ENCODE results near the gene L3MBTL3. TPM values are rescaled to one million over a fixed set of nuclear protein-coding genes. Genes with fewer than 3 reads are reported as not detected.
A peak's percentile ranks its signal among the peaks of the same experiment; 100 is the strongest.

Gene L3MBTL3
- total RNA-seq, 2 experiments from 2014 or later, result 13.5 to 17.1 TPM

DNA sequence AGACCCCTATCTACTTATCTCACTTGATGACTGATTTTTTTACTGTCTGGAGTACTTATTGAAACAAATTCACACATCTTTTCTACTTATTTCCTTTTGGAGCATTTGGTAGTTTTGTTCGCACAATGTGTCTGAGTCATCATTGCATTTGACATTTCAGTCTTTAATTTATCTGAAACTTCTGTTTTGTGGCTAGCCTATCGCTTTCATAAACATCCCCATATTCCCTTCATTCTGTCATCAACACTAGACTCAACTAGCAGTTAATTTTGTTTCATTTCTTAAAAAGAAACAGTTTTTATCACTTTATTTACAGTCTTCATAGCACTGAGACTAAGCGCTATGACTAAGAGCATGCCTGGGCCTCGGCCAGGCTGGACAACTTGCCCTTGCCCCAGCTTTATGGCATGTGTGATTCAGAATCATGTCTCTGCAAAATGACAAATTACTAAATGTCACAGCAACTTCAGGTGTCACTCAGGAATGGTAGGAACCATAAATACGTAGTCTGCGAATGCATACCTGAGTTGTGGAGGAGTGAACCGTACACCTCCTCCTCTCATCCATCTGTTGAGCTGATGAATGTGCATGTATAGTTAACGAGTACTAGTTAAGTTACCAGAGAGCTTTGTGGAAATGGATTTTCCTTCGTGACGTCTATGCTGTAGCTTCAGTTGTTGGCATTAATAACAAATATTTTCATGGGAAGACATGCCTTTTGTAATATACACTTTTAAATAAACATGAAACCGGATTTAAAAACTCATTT, 16.2 kb downstream of the L3MBTL3 start:
- ChIA-PET POLR2A (no interaction called here), CTCF (interaction anchor here (0.5 to 0.6 kb wide), 2 partner anchors 81 to 212 kb away, joined by 3 read pairs; no protein-coding TSS in a partner anchor)
- peaks cover 40% of the 10 kb centered on the region for H3K36me3 Mint-ChIP-seq (ENCODE audit: low read depth)
- no peak overlapping the region for H3K4me3 Mint-ChIP-seq
- peaks cover 43% of the 10 kb centered on the region for H3K4me1 Mint-ChIP-seq
- H3K27ac Mint-ChIP-seq, result no peak overlapping the region
- no peaks in the 10 kb centered on the region for H3K9me3 Mint-ChIP-seq
- no peaks in the 10 kb centered on the region for H3K27me3 Mint-ChIP-seq
- DNase-seq, result no peak

DNA sequence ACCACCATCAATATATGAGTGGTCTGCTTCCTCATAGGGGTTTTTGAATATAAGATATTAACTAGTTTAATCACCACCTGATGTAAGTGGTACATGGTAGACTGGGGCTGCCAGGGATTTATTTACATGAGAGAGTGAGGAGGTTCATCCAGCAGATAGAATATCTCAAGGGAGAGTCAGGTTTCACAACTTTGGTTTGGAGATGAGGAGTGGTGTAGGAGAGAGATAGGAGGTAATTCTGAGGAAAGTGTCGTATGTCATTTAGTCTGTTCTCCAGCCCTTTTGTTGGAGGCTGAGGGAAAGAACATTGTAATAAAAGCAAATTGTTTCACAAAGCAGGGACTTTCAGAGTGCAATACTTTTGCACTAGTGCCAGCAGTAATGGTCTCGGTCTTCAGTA, 16.8 kb downstream of the L3MBTL3 start:
- no peaks in the 10 kb centered on the region for H3K9me3 Mint-ChIP-seq
- H3K27me3 Mint-ChIP-seq, result no peaks in the 10 kb centered on the region
- no peak overlapping the region for H3K4me3 Mint-ChIP-seq
- H3K4me1 Mint-ChIP-seq, result peaks cover 40% of the 10 kb centered on the region
- no peak overlapping the region for H3K27ac Mint-ChIP-seq
- POLR2A ChIA-PET, result no interaction called here
- peaks cover 44% of the 10 kb centered on the region for H3K36me3 Mint-ChIP-seq (ENCODE audit: low read depth)
- CTCF ChIA-PET, result interaction anchor here (0.5 to 0.6 kb wide), 2 partner anchors 211 to 324 kb away, joined by 3 to 5 read pairs; no protein-coding TSS in a partner anchor
- DNase-seq, result no peak

DNA sequence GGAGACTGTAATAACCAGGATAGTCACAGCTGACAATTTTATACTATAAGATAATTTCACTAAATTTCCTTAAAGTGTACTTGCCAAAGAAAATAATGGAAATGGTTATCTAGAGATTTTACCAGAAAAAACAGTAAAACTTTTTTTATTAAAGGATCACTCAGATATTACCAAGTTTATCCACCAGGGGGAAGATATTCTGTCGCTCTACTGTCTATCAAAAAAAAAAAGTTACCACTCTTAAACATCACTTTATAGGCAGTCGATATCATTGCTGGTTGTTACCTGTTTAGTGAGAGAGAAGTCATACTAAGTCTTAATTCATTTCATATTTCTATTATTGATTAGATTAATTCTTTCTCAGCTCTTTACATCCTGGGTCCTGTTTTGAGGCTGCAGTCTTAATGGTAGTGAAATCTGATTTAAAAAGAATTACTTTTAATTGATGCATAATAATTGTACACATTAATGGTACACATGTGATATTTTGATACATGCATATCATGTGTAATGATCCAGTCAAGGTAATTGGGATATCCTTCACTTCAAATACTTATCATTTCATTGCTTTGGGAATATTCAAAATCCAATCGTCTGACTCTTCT, 18.9 kb downstream of the L3MBTL3 start:
- ChIA-PET POLR2A (no interaction called here), CTCF (interaction anchor here (1.4 kb wide), 1 partner anchor 10 kb away, joined by 3 read pairs; no protein-coding TSS in a partner anchor)
- Mint-ChIP-seq H3K27ac (no peak overlapping the region), H3K36me3 (ENCODE audit: low read depth) (peaks cover 42% of the 10 kb centered on the region), H3K4me1 (peaks cover 48% of the 10 kb centered on the region), H3K9me3 (peaks cover 4% of the 10 kb centered on the region), H3K27me3 (no peaks in the 10 kb centered on the region), H3K4me3 (no peak overlapping the region)
- no peak for DNase-seq

DNA sequence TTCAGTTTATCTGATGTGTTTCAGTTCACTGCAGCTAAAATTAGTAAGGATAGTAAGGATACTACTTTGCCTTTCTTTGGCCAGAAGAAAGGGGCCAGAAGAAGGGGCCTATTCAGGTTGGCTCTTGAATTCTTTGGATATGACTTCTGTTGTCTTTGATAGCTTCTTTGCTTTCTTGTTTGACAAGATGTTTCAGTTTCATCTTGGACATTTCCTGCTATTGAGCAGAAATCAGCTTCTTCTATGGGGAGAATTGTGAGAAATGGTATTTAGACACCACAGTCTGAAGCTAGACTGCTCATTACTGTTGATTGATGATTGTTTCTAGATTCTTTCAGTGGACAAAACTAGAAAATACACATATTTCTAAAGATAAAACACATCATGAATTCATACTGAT, 23.2 kb downstream of the L3MBTL3 start:
- Mint-ChIP-seq H3K4me3 (no peak overlapping the region), H3K4me1 (peaks cover 16% of the 10 kb centered on the region), H3K27ac (peak overlapping the region; percentile 37), H3K36me3 (ENCODE audit: low read depth) (peaks cover 35% of the 10 kb centered on the region), H3K9me3 (peaks cover 6% of the 10 kb centered on the region), H3K27me3 (no peaks in the 10 kb centered on the region)
- ChIA-PET POLR2A (no interaction called here), CTCF (no interaction called here)
- DNase-seq, result no peak

DNA sequence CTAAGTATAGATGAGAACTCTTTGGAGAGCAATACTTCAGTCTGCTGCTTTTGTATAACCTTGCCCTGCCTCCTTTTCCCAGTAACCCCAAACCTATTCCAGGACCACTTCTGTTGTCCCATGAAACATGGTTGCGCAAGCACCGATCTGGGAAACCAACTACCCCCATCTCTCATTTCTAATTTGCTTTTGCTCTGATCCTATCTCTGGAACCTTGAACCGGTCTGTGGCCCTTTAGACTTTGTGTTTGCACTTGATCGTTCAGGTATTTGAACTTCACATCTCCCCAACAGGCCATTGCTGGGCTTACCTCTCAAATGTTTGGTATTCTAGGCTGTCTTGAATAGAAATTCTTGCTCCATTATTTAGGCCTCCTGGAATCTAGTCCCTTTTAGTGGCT, 25.0 kb downstream of the L3MBTL3 start:
- Mint-ChIP-seq H3K27me3 (no peaks in the 10 kb centered on the region), H3K4me3 (no peak overlapping the region), H3K4me1 (peaks cover 15% of the 10 kb centered on the region), H3K36me3 (ENCODE audit: low read depth) (peaks cover 35% of the 10 kb centered on the region), H3K27ac (no peak overlapping the region), H3K9me3 (peaks cover 6% of the 10 kb centered on the region)
- ChIA-PET CTCF (no interaction called here), POLR2A (no interaction called here)
- DNase-seq, result no peak

DNA sequence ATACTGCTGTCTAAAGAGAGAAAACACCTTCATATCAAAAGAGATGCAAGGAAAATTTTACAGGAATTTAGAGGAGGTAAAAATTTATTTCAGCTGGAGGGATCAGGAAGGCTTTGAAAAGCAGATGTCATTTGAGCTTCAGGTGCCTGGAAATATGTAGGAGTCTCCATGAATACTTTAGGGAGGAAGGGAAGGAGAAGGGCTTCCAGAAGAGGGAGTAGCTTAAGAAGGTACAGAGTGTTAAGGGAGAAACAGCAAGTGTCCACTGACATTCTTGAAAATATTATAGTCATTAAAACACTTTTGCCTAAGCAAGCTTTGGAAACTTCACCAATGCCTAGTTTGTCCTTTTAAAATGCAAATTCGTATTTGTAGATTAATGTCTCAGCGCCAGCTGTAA, 27.2 kb downstream of the L3MBTL3 start:
- peaks cover 6% of the 10 kb centered on the region for H3K9me3 Mint-ChIP-seq
- ChIA-PET CTCF (no interaction called here), POLR2A (no interaction called here)
- peaks cover 17% of the 10 kb centered on the region for H3K4me1 Mint-ChIP-seq
- H3K27ac Mint-ChIP-seq, result no peak overlapping the region
- DNase-seq, result no peak
- peaks cover 35% of the 10 kb centered on the region for H3K36me3 Mint-ChIP-seq (ENCODE audit: low read depth)
- H3K4me3 Mint-ChIP-seq, result no peak overlapping the region
- H3K27me3 Mint-ChIP-seq, result no peaks in the 10 kb centered on the region

DNA sequence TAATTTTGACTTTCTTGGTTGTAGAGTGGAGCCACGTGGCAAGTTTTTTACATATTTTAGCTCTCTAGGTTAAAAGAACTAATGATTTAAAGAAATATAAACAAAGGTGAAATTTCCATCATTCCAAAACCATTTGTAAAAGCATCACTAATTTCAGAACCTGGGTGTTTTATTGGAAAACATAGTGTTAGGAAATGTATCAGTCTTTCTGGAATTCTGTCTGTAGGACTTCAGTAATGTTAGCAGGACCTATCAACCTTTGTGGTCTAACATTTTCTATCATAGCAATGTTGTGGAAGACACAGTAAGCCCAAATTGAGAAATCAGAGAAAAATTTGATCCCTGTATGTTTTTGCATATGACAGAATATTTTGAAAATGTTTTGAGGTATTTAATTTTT, 28.3 kb downstream of the L3MBTL3 start:
- POLR2A ChIA-PET, result no interaction called here
- H3K36me3 Mint-ChIP-seq (ENCODE audit: low read depth), result peaks cover 38% of the 10 kb centered on the region
- DNase-seq, result no peak
- no peaks in the 10 kb centered on the region for H3K27me3 Mint-ChIP-seq
- H3K27ac Mint-ChIP-seq, result no peak overlapping the region
- H3K4me3 Mint-ChIP-seq, result no peak overlapping the region
- H3K4me1 Mint-ChIP-seq, result peaks cover 9% of the 10 kb centered on the region
- H3K9me3 Mint-ChIP-seq, result peaks cover 2% of the 10 kb centered on the region
- CTCF ChIA-PET, result interaction anchor here (0.8 kb wide), 1 partner anchor 25 kb away, joined by 3 read pairs; no protein-coding TSS in a partner anchor

DNA sequence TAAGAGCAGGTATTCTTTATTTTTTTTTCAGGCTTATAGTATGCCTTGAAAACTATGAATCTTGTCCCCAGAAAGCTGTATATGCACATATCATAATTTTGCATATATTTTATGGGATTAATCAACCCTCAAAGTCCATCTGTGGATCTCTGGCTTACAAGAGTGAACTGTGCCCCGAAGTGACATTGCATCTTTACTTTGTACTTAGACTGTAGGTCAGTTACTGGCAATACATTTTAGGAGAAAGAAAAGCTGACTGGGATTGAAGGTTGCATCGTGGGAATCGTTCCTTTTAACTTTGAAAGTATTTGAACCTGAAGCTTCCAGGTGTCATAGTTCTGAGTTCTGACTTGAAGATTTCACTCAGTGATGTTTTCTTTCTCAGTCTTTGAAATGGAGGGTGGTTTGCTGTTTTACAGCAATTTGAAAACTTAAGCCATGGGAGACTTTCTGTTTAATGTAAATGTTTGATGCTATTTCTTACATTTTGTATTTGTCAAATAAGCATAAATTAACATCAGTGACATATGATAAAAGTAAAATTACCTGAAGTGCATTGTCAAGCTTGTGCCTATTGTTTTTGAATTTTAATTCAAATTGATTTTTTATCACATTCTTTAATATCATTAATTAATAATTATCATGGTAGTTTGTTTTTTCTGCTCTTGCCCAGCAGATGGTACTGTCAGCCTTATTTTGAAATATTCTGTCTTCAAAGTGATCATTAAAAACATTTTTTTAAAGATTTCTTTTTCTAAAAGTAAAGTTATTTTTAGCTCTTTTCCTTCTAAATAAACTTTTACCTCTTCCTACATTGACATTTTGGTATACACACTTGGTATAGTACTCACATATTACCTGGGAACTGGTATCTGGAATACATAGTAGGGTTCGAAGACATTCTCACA, 29.0 kb downstream of the L3MBTL3 start:
- H3K27ac Mint-ChIP-seq, result no peak overlapping the region
- H3K27me3 Mint-ChIP-seq, result no peaks in the 10 kb centered on the region
- peaks cover 39% of the 10 kb centered on the region for H3K36me3 Mint-ChIP-seq (ENCODE audit: low read depth)
- peaks cover 2% of the 10 kb centered on the region for H3K9me3 Mint-ChIP-seq
- no peak overlapping the region for H3K4me3 Mint-ChIP-seq
- POLR2A ChIA-PET, result no interaction called here
- DNase-seq, result no peak
- H3K4me1 Mint-ChIP-seq, result peaks cover 6% of the 10 kb centered on the region
- CTCF ChIA-PET, result interaction anchor here (0.8 to 1.4 kb wide), 2 partner anchors 26 to 102 kb away, joined by 3 to 5 read pairs; no protein-coding TSS in a partner anchor

DNA sequence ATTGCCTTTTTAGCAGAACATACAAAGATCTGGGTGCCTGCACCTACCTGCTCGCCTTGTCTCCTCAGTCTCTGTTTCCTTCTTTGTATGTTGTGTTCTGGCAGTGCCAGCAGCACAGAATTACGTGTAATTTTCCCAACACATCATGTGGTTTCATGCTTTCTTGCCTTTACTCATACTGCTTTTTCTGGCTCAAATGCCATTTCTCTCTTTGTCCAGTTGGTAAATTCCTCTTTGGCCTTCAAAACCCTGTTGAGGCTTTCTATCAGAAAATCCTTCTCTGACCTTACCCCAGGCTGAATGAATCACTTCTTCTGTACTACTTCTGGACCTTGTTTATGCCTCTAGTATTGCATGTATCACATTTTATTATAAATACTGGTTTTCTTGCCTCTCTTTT, 31.8 kb downstream of the L3MBTL3 start:
- Mint-ChIP-seq H3K9me3 (no peaks in the 10 kb centered on the region), H3K4me1 (peaks cover 20% of the 10 kb centered on the region), H3K27me3 (no peaks in the 10 kb centered on the region), H3K27ac (no peak overlapping the region), H3K36me3 (ENCODE audit: low read depth) (peaks cover 48% of the 10 kb centered on the region), H3K4me3 (no peak overlapping the region)
- ChIA-PET POLR2A (no interaction called here), CTCF (no interaction called here)
- DNase-seq, result no peak

DNA sequence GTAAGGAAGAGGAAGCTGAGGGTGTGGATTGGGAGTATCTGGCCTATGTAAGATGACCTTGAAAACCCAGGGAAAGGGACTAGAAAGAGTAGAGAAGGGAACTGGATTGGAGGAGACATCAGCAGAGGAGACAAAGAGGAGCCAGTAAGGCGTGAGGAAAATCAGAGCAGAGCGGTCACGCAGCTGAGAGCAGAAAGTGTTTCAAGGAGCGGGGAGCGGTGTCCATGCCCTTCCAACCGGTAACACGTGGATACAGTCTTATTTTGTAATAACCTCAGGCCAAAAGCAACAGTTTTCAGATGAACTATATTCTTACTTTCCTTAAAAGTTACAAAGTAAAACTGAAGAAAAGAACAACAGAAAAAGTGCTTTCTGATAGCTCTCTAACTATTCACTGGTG, 36.3 kb downstream of the L3MBTL3 start:
- ChIA-PET POLR2A (no interaction called here), CTCF (no interaction called here)
- Mint-ChIP-seq H3K4me1 (peaks cover 32% of the 10 kb centered on the region), H3K27ac (peak overlapping the region; percentile 37), H3K36me3 (ENCODE audit: low read depth) (peaks cover 69% of the 10 kb centered on the region), H3K4me3 (no peak overlapping the region), H3K9me3 (peaks cover 2% of the 10 kb centered on the region), H3K27me3 (no peaks in the 10 kb centered on the region)
- no peak for DNase-seq

DNA sequence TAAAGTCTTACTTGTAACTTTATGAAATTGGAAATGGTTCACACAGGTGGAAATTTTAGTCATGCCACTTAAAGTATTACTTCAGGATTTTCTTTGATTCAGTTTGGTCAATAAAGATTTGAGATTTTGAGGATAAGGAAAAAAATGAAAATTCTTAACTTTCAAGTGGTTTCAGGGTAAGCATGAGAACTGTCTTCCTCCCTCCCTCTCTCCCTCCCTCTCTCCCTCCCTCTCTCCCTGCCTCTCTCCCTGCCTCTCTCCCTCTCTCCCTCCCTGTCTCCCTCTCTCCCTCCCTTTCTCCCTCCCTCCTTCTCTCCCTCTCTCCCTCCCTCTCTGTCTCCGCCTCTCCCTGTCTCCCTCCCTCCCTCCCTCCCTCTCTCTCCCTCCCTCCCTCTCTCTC, 36.9 kb downstream of the L3MBTL3 start:
- H3K9me3 Mint-ChIP-seq, result peaks cover 2% of the 10 kb centered on the region
- ChIA-PET CTCF (no interaction called here), POLR2A (no interaction called here)
- peaks cover 32% of the 10 kb centered on the region for H3K4me1 Mint-ChIP-seq
- H3K4me3 Mint-ChIP-seq, result no peak overlapping the region
- no peaks in the 10 kb centered on the region for H3K27me3 Mint-ChIP-seq
- no peak for DNase-seq
- peak overlapping the region; percentile 37 for H3K27ac Mint-ChIP-seq
- H3K36me3 Mint-ChIP-seq (ENCODE audit: low read depth), result peaks cover 63% of the 10 kb centered on the region

DNA sequence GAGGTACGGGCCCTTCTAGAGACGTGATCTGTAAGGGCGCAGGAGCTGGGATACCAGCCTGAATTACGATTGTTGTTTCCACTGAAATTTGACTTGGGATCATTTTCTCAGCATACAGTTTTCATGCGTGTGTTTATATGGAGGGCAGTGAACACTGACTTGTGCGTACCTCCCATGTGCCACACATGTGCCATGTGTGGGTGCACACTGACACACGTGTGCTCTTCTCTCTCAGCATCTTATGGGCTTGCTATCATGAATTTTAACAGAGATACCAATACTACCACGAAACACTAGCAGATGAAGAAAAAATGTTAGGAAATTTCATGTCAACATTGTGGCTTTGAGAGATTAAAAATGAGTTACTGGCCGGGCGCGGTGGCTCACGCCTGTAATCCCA, 39.1 kb downstream of the L3MBTL3 start:
- H3K4me3 Mint-ChIP-seq, result no peak overlapping the region
- H3K27ac Mint-ChIP-seq, result peak overlapping the region; percentile 76
- ChIA-PET CTCF (interaction anchor here (0.6 kb wide), 1 partner anchor 105 kb away, joined by 3 read pairs; no protein-coding TSS in a partner anchor), POLR2A (no interaction called here)
- H3K36me3 Mint-ChIP-seq (ENCODE audit: low read depth), result peaks cover 56% of the 10 kb centered on the region
- H3K27me3 Mint-ChIP-seq, result no peaks in the 10 kb centered on the region
- no peak for DNase-seq
- peaks cover 2% of the 10 kb centered on the region for H3K9me3 Mint-ChIP-seq
- H3K4me1 Mint-ChIP-seq, result peaks cover 35% of the 10 kb centered on the region

DNA sequence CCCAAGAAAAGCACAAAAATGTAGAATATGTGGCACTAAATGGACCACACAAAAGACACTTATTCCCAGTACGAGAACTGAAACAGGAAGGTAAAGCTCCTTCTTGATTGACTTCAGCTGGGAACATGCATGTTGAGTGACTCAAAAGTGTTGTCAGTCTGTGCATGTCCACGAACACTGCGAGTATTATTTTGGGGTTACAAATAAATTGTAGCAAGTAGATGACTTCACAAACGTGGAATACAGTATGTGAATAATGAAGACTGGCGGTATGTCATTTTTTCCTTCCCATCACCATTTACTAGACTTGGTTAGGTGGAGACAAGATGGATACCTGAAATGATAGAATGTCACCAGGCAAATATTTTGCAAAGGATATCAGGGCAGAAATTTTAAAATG, 45.4 kb downstream of the L3MBTL3 start:
- ChIA-PET CTCF (no interaction called here), POLR2A (no interaction called here)
- no peak overlapping the region for H3K27ac Mint-ChIP-seq
- peaks cover 3% of the 10 kb centered on the region for H3K4me1 Mint-ChIP-seq
- H3K4me3 Mint-ChIP-seq, result no peak overlapping the region
- no peaks in the 10 kb centered on the region for H3K27me3 Mint-ChIP-seq
- H3K9me3 Mint-ChIP-seq, result no peaks in the 10 kb centered on the region
- DNase-seq, result no peak
- peaks cover 35% of the 10 kb centered on the region for H3K36me3 Mint-ChIP-seq (ENCODE audit: low read depth)

All from activated CD4-positive, alpha-beta T cell treated with anti-CD3 and anti-CD28 coated beads, Interleukin-2, amount 10 ng/mL, durations not matched to agents 7 days and 5 days (primary cell).